Neural progenitor cell (in vitro differentiated cells): ENCODE results near the gene PPP2CA.

Experiments
- CTCF ChIP-seq: fragments of 200-600 bp; sonication (generic); IDR thresholded peaks from 2 replicates; pipeline ENCODE4 v1.5.1; 2017; ENCODE audit warnings: antibody characterized with exemption, mild to moderate bottlenecking
- EZH2 ChIP-seq: fragments of 200-600 bp; sonication (generic); IDR thresholded peaks from 2 replicates; pipeline ENCODE4 v1.6.1; 2017; ENCODE audit warnings: antibody characterized with exemption, mild to moderate bottlenecking, moderate library complexity

- TF ChIP-seq CTCF, result no peak
- no peak for TF ChIP-seq EZH2
Measured at GRCh38 chr5:134226441-134227192, 744 bp upstream of the PPP2CA start.
